ENCODE measurements around the gene PPIF.

The PPIF gene

GRCh38 chr10:79321951-79322350 lies 25.3 kb upstream of the PPIF start:
- POLR2A ChIA-PET = no interaction called here
- Histone ChIP-seq H3K4me3 (ENCODE audit: low read depth, low read length) (no peak overlapping the region), H3K36me3 (ENCODE audit: control insufficient read depth in 2 of 2, insufficient read depth in 1 of 2, low read length in 2 of 2) (no peaks in the 10 kb centered on the region), H3K4me1 (ENCODE audit: control insufficient read depth, insufficient read depth, low read length) (no peaks in the 10 kb centered on the region), H3K9me3 (ENCODE audit: control insufficient read depth, insufficient read depth, low read depth, low read length) (no peaks in the 10 kb centered on the region), H3K27ac (ENCODE audit: extremely low read depth, low read depth, low read length) (no peak overlapping the region)
- CTCF ChIA-PET = interaction anchor here (0.7 to 1.5 kb wide), 2 partner anchors 9 to 131 kb away, joined by 4 to 5 read pairs; no protein-coding TSS in a partner anchor
- no peak for TF ChIP-seq OVOL3 (tag by site-specific recombination; IDR thresholded peaks at IDR 0.05)
- no peak for TF ChIP-seq KLF10 (tag by site-specific recombination; IDR thresholded peaks at IDR 0.05)
- no peak for TF ChIP-seq GLI2 (tag by site-specific recombination; IDR thresholded peaks at IDR 0.05; ENCODE audit: borderline replicate concordance, low read depth)
- no peak for TF ChIP-seq ZNF837 (tag by site-specific recombination; IDR thresholded peaks at IDR 0.05)
- no peak for TF ChIP-seq ZFP3 (tag by site-specific recombination; IDR thresholded peaks at IDR 0.05; ENCODE audit: low read depth)

DNA sequence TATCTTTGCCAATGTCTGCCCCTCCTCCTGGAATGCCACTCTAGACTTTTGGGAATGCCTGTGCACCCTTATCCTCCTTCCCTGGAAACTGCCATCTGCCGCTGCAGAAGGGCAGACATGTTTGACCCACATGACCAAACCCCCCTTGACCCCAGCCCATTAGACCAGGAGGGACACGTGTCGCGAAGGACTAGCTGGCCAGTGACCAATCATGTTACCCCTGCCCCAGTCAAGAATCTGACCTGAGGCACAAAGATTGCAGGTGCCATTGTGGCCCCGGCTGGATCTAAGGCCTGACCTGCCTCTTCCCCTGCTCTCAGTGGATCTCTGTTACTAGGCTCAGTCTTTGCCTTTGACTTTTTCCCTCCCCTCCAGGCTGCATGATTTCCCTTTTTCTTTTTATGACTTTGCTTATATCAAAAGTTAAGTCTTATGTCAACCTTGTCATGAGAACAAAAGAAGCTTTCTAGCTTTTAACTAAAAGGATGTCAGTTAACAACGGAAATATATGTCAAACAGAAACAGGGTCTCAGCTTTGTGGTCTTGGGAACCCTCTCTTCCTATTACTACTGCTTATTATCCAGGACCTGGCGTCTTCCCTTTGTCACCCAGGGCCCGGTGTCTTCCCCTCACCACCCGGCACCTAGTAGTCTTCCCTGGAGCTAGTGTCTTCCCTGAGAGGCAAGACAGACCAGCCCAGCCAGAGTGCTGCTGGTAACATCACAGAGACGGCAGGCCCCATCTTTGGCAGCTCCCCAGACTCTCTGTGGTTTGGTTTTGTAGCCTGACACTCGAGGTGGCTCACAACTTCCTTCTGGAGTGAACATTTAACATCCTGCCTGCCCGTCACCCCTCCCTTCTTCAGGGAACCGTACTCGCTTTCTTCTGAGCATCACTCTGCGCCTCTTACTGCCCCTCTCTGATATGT lies 24.4 kb upstream of the PPIF start:
- Histone ChIP-seq H3K4me1 (ENCODE audit: control insufficient read depth, insufficient read depth, low read length) (no peaks in the 10 kb centered on the region), H3K27ac (ENCODE audit: extremely low read depth, low read depth, low read length) (no peak overlapping the region), H3K9me3 (ENCODE audit: control insufficient read depth, insufficient read depth, low read depth, low read length) (no peaks in the 10 kb centered on the region), H3K4me3 (ENCODE audit: low read depth, low read length) (no peak overlapping the region), H3K36me3 (ENCODE audit: control insufficient read depth in 2 of 2, insufficient read depth in 1 of 2, low read length in 2 of 2) (no peaks in the 10 kb centered on the region)
- ChIA-PET CTCF (interaction anchor here (0.6 to 1.6 kb wide), 3 partner anchors 7 to 21 kb away, joined by 3 to 6 read pairs (median 4); no protein-coding TSS in a partner anchor), POLR2A (interaction anchor here (1.1 kb wide), 1 partner anchor 22 kb away, joined by 3 read pairs; no protein-coding TSS in a partner anchor)
- TF ChIP-seq, protein P1, sequence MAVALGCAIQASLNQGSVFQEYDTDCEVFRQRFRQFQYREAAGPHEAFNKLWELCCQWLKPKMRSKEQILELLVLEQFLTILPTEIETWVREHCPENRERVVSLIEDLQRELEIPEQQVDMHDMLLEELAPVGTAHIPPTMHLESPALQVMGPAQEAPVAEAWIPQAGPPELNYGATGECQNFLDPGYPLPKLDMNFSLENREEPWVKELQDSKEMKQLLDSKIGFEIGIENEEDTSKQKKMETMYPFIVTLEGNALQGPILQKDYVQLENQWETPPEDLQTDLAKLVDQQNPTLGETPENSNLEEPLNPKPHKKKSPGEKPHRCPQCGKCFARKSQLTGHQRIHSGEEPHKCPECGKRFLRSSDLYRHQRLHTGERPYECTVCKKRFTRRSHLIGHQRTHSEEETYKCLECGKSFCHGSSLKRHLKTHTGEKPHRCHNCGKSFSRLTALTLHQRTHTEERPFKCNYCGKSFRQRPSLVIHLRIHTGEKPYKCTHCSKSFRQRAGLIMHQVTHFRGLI (tag by site-specific recombination; IDR thresholded peaks at IDR 0.05) = peak; percentile 48; the same call in 1 of the 2 replicates
- no peak for TF ChIP-seq ZNF76 (tag by site-specific recombination; IDR thresholded peaks at IDR 0.05; ENCODE audit: borderline replicate concordance, low read depth)
- TF ChIP-seq ZNF10 (tag by site-specific recombination; IDR thresholded peaks at IDR 0.05) = no peak
- no peak for TF ChIP-seq GLI2 (tag by site-specific recombination; IDR thresholded peaks at IDR 0.05; ENCODE audit: borderline replicate concordance, low read depth)
- no peak for TF ChIP-seq ZFHX2 (tag by site-specific recombination; conservative IDR thresholded peaks at IDR 0.05)

DNA sequence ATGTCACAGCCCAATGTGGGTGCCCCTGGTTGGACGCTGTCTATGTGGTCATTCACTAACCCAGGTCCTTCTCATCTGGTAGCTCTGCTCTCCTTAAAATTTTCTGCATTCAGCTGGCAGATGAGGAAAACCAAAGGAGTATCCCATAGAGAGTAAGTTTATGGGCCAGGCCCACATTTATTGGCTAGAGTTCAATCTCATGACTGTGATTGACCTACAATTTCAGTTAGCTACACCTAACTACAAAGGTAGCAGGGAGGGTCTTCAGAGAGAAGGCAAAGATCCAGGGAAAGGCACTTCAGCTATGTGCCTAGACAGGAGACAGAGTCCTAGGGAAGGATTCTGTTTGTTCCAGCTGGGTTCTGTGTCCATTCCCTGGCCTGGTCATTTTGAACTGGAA lies 23.7 kb upstream of the PPIF start:
- no peak overlapping the region for H3K4me3 ChIP-seq (ENCODE audit: low read depth, low read length)
- no peaks in the 10 kb centered on the region for H3K4me1 ChIP-seq (ENCODE audit: control insufficient read depth, insufficient read depth, low read length)
- POLR2A ChIA-PET = interaction anchor here (1.1 kb wide), 1 partner anchor 21 kb away, joined by 3 read pairs; no protein-coding TSS in a partner anchor
- TF ChIP-seq ZNF10 (tag by site-specific recombination; IDR thresholded peaks at IDR 0.05) = no peak
- TF ChIP-seq ZNF398 (tag by site-specific recombination; IDR thresholded peaks at IDR 0.05) = no peak
- TF ChIP-seq ZFP41 (tag by site-specific recombination; IDR thresholded peaks at IDR 0.05; ENCODE audit: borderline replicate concordance) = no peak
- TF ChIP-seq ZNF76 (tag by site-specific recombination; IDR thresholded peaks at IDR 0.05; ENCODE audit: borderline replicate concordance, low read depth) = no peak
- TF ChIP-seq ZSCAN4 (tag by site-specific recombination; IDR thresholded peaks at IDR 0.05) = no peak
- no peak for TF ChIP-seq GLIS2 (tag by site-specific recombination; IDR thresholded peaks at IDR 0.05)
- TF ChIP-seq ZNF621 (tag by site-specific recombination; IDR thresholded peaks at IDR 0.05) = no peak
- TF ChIP-seq, protein P2, sequence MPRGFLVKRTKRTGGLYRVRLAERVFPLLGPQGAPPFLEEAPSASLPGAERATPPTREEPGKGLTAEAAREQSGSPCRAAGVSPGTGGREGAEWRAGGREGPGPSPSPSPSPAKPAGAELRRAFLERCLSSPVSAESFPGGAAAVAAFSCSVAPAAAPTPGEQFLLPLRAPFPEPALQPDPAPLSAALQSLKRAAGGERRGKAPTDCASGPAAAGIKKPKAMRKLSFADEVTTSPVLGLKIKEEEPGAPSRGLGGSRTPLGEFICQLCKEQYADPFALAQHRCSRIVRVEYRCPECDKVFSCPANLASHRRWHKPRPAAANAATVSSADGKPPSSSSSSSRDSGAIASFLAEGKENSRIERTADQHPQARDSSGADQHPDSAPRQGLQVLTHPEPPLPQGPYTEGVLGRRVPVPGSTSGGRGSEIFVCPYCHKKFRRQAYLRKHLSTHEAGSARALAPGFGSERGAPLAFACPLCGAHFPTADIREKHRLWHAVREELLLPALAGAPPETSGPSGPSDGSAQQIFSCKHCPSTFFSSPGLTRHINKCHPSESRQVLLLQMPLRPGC (tag by site-specific recombination; IDR thresholded peaks at IDR 0.05) = no peak
- TF ChIP-seq ZNF670 (tag by site-specific recombination; IDR thresholded peaks at IDR 0.05; ENCODE audit: low read depth) = no peak
- no peak for TF ChIP-seq ZNF629 (tag by site-specific recombination; IDR thresholded peaks at IDR 0.05)
- no peak for TF ChIP-seq ZNF623 (tag by site-specific recombination; IDR thresholded peaks at IDR 0.05)
- TF ChIP-seq ZSCAN16 (tag by site-specific recombination; IDR thresholded peaks at IDR 0.05) = no peak
- no peak overlapping the region for H3K27ac ChIP-seq (ENCODE audit: extremely low read depth, low read depth, low read length)
- CTCF ChIA-PET = interaction anchor here (0.6 to 1.6 kb wide), 2 partner anchors 8 to 21 kb away, joined by 3 to 6 read pairs; no protein-coding TSS in a partner anchor
- H3K36me3 ChIP-seq (ENCODE audit: control insufficient read depth in 2 of 2, insufficient read depth in 1 of 2, low read length in 2 of 2) = no peaks in the 10 kb centered on the region
- H3K9me3 ChIP-seq (ENCODE audit: control insufficient read depth, insufficient read depth, low read depth, low read length) = no peaks in the 10 kb centered on the region
